Stimulated activated CD4-positive, alpha-beta T cell treated with anti-CD3 and anti-CD28 coated beads, Interleukin-4, amount 100 ng/mL, for 48 hours (primary cell): ENCODE data around the gene PPP2R1B.
"Not testable (repeated sequence)": the region's sequence is repeated elsewhere in the genome, so short reads cannot be mapped to it uniquely, and the experiment has no call there.

Experiments
- DNase-seq, 2 donors: peaks; one replicate each; pipeline ENCODE4 v3.0.0-alpha.2; 2020; ENCODE audit warnings: low read depth in 2 of 2

The PPP2R1B gene

GRCh38 chr11:111782109-111782741 lies 16.0 kb upstream of the PPP2R1B start:
- DNase-seq: no peak

DNA sequence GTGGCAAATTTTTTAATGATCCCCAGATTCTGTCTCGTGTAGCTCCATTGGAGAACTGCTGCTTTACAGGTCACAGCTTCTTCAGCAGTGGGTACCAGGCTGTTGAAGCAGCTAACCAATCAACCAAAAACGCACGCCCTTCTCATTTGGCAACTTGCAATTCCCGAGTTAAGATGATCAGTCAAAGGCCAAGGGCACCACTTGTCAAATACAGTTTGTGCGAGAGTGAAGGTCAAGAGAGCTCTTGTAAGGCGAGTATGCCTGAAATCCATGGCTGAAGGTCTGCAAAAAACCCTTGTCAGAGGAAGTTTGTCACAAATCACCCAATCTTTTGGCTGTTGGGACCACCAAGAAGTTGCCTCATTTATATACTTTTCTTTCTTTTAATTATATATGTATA lies 12.9 kb upstream of the PPP2R1B start:
- DNase-seq: no peak

- DNase-seq: no peak
Observed at GRCh38 chr11:111778047-111778558, 11.9 kb upstream of the PPP2R1B start.

DNA sequence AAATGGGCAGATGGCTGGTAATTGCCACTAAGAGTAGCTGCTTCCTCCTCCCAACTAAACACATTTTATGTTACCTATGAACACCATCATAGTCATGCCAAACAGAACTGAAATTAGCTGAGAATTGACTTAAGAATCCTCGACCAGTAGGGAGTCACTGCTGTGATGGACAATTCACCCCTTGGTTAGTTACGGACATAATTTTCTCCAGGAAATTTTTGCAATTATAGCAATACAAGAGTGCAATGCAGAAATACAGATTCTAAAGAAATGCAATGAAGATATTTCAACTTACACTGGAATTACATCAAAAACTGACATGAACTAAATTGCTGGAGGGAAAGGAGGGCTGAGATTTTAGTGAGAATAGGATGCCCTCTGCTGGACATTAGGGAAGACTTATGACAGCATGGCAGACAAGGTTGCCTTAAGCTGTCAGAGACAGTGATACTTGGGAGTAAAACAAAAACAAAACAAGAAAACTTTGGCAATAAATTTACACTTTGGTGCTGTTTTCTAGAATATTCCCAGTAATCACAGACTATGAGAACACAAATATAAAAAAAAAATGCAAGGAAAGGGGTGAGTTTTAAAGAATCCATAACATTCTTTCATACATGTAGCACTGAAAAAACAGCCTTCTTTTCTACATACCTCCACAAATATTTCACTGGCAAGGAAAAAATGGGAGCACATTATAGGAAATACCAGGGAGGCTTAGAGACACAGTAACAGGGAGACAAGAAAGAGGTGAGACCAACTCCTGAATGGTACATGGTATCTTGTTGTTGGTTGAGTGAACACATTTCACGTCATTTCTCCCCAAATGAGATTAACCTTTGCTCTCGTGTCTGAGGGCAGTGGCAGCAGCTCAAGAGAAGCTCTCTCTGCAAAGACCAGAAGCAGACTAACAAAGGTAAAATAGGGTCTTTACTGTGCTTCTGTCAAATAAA lies 11.2 kb upstream of the PPP2R1B start:
- no peak for DNase-seq

- no peak for DNase-seq
Observed at GRCh38 chr11:111776398-111777093, 10.4 kb upstream of the PPP2R1B start.

- DNase-seq: no peak
Observed at GRCh38 chr11:111774955-111775710, 8.9 kb upstream of the PPP2R1B start.

DNA sequence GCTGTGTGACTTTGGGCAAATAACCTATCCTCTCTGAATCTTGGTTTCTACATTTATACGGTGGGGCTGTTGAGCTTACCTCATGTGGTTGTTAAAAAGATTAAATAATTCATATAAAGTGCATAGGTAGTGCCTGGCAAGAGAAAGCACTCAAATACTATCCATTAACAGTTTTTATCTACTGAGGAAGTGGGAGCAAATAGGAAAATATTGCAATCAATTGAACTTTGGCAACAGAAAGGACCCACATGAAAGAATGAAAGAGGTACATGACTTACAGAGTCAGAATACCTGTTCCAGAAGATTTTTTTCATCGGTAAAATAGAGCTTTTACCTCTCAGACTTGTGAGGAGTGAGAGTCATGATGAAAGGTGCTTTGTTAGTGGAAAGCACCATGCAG lies 6.3 kb upstream of the PPP2R1B start:
- DNase-seq: no peak

DNA sequence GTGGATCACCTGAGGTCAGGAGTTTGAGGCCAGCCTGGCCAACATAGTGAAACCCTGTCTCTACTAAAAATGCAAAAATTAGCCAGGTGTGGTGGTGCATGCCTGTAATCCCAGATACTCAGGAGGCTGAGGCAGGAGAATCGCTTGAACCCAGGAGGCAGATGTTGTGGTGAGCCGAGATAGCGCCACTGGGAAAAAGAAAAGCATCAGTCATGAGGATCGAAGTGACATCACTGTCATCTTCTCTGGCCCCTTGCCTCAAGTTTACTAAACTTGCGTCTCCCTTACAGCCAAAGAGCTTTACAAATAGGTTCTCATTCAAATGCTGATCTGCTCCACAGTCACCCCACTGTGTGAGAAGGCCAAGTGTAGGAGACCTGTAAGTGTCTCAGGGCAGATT lies 5.0 kb upstream of the PPP2R1B start:
- not testable (repeated sequence) for DNase-seq

DNA sequence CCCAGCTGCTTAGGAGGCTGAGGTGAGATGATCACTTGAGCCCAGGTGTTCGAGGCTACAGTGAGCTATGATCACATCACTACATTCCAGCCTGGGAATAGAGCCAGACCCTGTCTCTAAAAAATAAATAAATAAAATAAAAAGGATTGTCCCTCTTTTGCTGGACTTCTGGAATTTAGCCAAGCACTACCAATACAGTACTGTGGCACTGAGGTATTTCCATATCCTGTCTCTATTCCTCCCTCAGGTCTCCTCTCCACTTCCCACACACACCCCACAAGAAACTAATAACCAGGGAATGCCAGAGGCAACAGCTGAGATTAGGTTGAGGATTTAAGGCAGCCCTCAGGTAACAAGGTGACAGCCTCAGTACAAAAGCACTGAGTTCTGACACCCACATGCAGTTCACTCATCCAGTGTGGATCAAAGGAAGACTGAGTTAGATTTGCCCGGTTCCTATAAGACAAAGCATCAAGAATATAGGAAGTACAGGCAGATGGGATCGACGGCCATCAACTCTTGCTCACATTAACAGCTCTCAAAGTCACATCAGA lies 4.5 kb upstream of the PPP2R1B start:
- DNase-seq: no peak

DNA sequence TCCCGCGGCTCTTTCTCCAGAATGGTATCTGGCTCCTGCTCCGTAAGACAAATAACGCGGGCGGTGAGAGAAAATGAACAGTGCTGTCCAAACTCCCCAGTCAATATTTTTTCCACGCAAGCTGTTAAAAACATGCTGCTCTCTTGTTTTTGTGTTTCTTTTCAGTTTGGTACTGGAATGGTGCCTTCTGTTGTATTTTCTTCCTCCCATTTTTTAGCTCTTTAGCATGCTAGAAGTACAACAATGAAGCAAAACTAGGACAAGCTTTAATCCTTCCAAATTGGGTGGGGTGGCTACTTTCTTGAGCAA lies 599 bp upstream of the PPP2R1B start:
- no peak for DNase-seq

- DNase-seq: no peak
Observed at GRCh38 chr11:111765320-111765983, 737 bp downstream of the PPP2R1B start.

- DNase-seq: no peak
Observed at GRCh38 chr11:111764621-111765020, 1.6 kb downstream of the PPP2R1B start.

GRCh38 chr11:111762981-111763643 lies 3.1 kb downstream of the PPP2R1B start:
- DNase-seq: no peak

GRCh38 chr11:111762526-111762925 lies 3.7 kb downstream of the PPP2R1B start:
- DNase-seq: no peak

DNA sequence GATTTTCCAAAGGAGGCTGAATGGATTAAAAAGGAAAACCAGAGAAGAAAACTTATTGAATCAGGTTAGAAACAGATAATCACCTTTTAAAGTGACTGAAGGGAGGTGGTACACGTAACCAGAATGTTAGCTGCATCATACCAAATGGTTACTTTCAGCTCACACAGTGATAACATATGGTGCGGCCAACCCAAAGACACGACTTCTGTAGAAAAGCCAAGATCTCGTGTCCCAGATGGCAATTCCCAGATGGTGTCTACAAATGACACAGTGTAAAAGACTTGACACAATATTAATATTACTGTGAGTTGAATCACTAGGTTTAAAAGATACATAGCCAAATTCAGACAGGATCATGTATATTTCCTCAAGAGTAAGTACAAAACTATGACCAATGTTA lies 5.2 kb downstream of the PPP2R1B start:
- no peak for DNase-seq

- DNase-seq: no peak
Observed at GRCh38 chr11:111759778-111760407, 6.3 kb downstream of the PPP2R1B start.

GRCh38 chr11:111759376-111759775 lies 6.8 kb downstream of the PPP2R1B start:
- no peak for DNase-seq

- no peak for DNase-seq
Observed at GRCh38 chr11:111756097-111756496, 10.1 kb downstream of the PPP2R1B start.

DNA sequence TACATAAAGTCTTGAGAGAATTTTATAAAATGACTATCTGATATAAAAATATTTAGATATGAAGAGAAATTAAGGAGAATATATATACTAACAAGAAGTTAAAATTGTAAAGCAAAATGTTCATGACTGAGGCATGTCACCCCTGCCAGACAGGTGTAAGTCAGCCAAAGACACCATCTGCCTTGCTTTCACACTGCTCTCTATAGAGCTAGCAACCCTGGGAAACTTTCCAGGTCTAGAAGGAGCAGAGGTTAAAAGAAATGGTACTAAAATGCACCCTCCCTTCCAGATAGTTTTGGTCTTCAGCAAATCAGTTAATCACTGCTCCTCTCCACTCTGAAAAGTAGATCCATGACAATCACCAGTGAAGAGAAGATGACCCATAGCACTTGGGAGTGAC lies 16.5 kb downstream of the PPP2R1B start:
- no peak for DNase-seq
